Measurements from ENCODE around the gene GPRC5C.

GPRC5C gene

DNA sequence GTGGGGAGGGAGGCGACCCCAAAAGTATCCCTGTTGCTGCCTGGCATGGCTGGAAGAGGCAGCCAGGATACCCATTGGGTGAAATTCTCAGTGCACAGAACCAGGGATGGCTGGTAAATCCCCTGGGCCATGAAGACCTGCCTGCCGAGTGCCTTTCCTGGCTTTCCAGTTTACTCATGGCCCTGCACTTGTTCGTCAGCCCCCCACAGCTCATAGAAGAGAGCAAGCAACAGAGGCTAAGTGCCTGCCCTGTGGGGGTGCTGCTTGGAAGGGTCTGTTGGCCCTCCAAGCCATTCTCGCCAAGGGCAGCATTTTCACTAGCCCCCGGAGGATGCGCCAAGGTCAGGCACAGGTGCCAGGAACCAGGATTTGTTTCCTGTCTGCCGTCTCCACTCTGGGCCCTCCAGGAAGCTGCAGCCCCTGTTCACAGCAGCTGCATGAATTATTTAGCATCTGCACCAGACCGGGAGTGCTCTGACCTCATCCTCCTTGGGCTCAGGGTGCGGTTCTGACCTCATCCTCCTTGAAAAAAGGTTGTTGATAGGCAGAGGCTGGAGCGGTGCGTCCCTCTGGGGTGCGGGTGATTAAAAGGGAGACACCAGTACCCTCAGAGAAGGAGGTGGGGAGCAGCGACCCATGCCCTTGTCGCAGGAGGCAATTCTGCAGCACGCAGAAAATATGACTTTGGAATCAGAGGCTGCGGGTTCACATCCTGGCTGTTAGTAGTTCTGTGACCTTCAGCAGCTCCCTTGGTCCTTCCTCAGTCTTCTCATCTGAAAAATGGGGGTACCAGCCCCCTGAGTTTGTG is 20.3 kb downstream of the GPRC5C start:
- no peak overlapping the region for H3K4me3 ChIP-seq (replicated peaks; ENCODE audit: low read depth, low read length)
- no peak for DNase-seq (ENCODE audit: low read depth)
- TF ChIP-seq CTCF (IDR thresholded peaks at IDR 0.05; ENCODE audit: low read length, missing control alignments), result no peak

DNA sequence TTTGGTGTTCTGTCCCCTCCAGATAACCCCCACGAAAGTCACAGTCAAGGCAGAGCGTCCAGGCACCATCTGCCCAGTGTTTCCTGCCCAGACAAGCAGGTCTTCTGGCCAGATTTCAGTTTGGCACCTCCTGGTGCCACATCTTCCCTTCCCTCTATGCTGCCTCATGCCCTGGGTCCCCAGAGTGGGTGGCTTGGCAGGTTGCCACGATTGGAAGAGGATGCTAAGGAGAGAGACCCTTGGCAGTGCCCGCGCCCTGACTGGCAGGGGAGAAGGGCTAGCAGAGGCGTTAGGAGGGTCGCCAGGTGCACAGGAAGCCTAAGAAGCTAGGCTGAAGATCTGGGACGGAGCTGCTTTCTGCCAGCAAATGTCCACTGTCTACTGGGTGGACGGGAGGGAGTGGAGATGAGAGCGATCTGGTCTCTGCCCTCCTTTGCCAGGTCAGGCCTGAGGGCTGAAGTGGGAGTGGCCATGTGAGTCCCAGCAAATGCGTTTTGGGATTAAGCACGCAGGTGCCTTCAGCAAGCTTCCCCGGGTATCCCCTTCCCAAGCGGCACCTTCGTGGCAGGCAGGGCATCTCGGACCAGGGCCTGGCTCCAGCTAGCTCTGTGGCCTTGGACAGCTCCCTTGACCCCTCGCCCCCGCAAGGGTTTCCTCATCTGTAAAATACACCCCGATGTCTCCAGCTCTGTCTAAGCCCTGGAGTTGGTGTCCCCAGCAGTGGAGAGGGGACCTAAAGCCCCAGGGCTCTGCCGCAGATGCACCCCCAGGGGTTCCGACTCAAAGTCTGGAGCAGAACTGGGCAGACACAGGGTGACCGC is 21.2 kb downstream of the GPRC5C start:
- no peak for DNase-seq (ENCODE audit: low read depth)
- TF ChIP-seq CTCF (IDR thresholded peaks at IDR 0.05; ENCODE audit: low read length, missing control alignments), result no peak
- H3K4me3 ChIP-seq (replicated peaks; ENCODE audit: low read depth, low read length), result no peak overlapping the region

- H3K4me3 ChIP-seq (replicated peaks; ENCODE audit: low read depth, low read length), result peak overlapping the region; percentile 28
- no peak for TF ChIP-seq CTCF (IDR thresholded peaks at IDR 0.05; ENCODE audit: low read length, missing control alignments)
- no peak for DNase-seq (ENCODE audit: low read depth)
Measured at GRCh38 chr17:74453665-74454196, 21.8 kb downstream of the GPRC5C start.

DNA sequence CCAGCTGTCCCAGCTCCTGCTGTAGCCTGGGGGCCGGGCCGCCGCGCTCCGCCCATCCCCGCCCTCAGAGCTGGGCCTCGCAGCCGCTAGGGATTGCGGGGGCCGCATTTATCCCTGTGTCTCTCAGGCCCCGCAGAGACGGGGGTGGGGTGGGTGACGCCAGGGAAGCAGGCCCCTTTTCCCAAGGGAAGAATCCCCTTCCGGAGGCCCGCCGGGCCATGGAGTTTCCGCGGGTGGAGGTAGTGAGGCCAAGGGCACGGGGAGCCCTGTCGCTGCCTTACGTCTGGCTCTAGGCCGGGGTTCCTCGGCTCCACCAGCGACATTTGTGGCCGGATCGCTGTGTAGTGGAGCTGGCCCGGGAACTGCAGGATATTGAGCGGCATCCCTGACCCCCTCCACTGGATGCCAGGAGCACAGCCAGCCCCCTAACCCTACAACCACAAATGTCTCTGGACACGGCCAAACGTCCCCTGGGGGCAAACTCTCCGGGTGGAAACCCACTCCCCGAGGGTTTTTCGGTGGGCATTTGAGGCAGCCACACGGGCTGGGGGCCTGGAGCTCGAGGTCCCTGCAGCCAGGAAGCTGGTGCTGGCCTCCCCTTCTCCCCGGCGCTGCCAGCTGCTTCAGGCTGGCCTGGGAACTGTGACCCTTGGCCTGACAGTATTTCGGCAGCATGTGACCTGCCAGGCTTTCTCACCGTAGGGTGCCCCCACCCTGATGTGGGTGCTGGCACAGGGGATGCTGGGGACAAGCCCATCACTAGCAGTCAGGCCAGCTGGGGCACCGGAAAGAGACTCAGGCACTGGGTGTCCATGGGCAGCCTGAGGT is 22.5 kb downstream of the GPRC5C start:
- TF ChIP-seq CTCF (IDR thresholded peaks at IDR 0.05; ENCODE audit: low read length, missing control alignments), result no peak
- H3K4me3 ChIP-seq (replicated peaks; ENCODE audit: low read depth, low read length), result peak overlapping the region; percentile 29
- DNase-seq (ENCODE audit: low read depth), result peak; percentile 79

DNA sequence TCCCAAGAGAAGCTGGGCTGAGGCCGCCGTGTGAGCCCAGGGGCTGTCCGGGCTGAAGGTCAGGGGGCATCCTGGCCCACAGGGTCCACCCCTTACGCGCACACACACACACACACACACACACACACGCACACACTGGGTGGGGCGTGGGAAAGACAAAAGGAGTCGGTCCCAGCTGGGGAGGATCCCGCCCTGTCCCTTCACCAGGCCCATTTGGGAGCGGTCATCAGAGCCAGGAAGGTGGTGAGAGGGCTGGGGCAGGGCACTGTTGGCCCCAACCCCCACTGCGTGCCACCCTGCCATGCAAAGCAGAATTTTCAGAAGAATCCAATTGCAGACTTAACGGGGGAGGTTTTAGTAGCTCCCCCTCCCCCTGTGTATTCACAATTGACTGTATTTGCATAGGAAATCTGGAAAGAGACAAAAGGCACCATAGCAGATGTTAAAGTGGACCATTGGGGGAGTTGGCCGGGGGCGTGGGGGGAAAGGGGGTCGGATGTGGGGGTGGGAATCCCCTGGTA is 23.2 kb downstream of the GPRC5C start:
- no peak for DNase-seq (ENCODE audit: low read depth)
- TF ChIP-seq CTCF (IDR thresholded peaks at IDR 0.05; ENCODE audit: low read length, missing control alignments), result no peak
- no peak overlapping the region for H3K4me3 ChIP-seq (replicated peaks; ENCODE audit: low read depth, low read length)

GRCh38 chr17:74455821-74456220 is 23.9 kb downstream of the GPRC5C start:
- no peak for DNase-seq (ENCODE audit: low read depth)
- H3K4me3 ChIP-seq (replicated peaks; ENCODE audit: low read depth, low read length), result no peak overlapping the region
- TF ChIP-seq CTCF (IDR thresholded peaks at IDR 0.05; ENCODE audit: low read length, missing control alignments), result no peak
